ENCODE data around the gene C14orf180.

The C14orf180 gene

DNA sequence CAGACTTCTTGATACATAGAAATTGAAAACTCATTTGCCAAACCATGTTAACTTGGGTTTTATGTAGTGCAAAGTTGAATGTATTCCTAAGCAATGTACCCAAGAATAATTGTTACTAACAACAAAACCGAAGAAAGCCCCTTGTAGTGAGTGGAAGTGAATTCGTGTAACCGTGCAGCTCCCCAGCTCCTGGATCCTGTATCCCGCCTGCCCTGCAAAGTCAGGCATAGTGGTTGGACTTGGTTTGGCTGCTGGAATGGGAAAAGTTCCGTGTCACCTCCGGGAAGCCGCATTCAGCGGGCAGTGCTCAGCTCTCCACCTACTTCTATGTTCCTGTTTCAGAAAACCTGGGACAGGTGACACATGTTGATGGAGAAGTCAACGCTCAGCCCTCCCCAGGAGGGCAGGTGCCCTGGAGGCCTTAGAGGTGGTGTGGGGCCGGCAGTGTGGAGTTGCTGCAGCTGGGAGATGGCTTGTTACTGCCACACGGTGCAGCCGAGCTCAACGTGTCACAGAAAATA lies 29.2 kb upstream of the C14orf180 start:
- no peak for DNase-seq (ENCODE audit: low spot score)

DNA sequence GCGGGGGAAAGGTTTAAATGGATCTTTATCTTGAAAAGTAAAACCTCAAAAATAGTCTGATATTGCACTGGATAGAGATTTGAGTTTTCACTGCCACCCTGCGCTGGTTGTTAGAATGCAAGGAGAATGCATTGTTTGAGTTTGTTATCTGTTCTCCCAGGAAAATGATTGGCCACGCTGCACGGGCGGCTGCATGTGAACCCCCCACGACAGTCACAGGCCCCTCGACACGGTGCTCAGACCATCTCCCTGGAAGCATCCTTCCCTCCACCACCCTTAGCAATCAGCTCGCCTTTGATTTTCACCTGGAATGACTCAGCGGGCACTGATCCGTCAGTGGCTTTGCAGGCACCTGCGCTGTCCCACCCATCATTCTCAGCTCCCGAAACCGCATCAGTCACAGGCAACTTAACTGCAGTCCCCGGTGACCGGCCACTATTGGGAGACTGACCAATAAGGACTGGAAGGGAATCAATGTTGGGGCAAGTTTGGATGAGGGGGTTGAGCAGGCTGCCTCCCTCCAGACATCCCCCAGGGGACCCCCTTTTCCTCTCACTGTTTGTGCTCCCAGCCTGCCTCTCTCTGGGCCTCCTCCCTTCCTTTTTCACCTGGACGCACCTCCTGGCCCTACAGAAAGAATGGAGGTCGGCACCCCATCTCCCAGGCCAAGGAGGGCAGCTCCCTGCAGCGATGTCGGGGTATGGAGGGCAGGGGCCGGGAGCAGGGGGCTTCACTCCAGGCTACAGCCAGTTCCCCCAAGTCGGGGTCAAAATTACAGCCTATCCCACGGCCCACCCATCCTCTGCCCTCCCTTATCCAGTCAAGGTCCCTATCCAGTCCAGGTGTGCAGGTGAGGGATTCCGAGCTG lies 28.5 kb upstream of the C14orf180 start:
- no peak for DNase-seq (ENCODE audit: low spot score)

DNA sequence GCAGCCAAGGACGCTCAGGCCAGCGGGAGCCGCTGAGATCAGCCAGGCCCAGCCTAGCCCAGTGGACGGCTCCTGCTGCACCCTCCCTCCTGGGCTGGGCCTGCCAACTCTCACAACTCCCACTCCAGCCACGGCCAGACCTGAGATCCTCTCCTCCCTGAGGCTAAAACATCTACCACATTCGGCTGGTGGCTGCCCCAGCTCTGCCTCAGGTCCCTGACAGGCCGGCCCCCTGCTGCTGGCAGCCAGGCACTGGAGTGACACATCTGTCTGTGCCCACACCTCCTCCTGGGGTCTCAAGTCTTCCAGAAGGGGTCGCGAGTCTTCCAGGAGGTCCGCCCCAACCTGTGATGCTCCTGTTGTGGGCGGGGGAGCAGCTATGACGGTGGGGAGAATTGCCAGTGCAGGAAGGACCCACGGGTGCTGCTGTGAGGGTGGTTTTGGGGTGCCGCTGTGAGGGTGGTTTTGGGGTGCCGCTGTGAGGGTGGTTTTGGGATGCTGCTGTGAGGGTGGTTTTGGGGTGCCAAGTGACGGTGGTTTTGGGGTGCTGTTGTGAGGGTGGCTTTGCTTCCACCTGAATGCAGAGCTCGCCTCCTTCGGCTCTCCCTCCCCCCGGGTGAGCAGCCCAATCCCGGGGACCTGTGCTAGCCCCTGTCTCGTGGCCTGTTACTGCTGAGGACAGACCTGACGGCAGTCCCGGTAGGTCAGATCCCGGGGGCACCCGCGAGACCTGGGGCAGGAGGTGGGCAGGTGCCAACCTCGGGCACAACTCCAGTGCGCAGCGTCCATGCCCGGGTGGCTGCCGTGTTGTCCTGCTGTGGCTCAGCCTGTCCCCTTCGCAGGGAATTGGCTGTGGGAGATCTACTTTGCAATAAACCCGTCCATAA lies 27.5 kb upstream of the C14orf180 start:
- DNase-seq (ENCODE audit: low spot score), result no peak

DNA sequence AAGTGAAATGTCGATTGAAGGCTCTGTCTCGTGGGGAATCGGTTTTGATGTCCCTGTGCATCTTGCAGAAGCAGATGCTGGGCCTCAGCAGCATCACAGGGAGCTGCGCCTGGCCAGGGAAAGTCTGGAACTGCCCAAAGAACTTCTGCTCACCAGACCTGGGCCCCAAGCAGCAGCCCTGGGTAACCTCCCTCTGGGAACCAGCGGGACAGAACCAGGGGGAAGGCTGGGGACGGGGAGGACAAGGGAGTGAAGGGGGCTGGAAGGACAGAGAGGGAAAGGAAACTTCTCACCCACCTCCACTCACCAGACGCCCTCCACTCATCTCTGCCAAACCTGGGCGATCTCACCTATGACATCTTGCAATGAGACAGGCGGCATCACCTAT lies 26.8 kb upstream of the C14orf180 start:
- no peak for DNase-seq (ENCODE audit: low spot score)

DNA sequence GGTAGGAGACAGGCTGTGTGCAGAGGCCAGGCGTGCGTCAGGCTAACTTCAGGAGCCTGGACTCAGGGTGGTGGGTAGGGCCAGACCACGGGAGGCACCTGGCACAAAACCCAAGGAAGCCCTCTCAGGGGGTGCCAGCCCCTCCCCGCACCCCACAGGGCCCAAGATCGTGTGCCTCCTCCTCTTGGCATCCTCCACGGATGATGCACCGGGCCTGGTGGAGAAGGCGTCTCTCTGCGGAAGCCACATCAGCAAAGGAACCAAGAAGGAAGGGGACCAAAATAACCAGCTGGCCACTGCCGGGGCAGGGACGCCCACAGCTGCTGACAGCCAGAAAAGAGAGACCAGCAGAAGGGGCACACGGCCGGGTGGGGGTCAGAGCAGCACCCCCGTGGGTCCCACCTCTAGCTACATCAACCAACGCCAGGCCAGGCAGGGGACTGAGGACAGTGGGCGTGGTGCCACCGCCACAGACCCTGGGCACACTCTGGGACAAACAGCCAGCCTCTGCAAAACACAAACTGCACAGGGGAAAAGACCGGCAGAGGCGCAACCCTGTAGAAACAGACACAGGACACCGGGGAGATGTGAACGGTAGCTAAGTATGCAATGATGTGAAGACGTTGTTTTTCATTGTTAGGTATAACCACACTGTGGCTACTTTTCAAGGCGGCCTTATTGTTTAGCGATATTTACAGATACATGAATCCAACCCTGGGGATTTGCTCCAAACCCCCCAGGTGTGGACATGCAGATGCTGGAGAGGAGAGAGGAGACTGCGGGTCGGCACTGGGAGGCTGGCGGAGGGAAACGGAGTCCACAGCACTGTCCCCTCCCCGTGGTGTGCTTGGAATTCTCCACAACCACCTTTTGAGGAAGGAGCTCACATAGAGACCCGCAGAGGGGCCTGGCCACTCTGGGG lies 26.1 kb upstream of the C14orf180 start:
- no peak for DNase-seq (ENCODE audit: low spot score)

DNA sequence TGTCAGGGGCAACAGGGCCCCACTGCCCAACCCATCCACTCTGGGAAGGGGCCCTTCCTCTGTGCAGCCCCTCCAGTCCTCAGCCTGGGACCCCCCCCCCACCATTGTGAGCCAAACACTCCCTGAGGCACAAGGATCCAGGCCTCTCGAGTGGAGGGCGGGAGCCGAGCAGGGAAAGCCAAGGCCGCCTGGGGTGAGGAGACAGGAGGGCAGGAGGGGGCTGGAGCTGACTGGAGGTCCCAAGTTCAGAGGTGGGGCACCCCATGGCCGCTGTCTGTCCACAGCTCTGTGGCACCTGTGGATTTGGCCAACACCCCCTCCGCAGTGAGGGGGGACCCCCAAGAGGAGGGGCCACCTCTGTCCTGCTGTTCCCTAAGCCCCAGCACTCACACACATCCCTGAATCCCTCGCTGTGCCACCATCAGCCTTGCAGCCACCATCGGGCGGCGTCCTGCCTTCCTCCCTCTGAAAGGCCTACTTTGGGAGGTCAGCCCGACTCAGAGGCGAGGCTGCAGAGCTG lies 25.4 kb upstream of the C14orf180 start:
- DNase-seq (ENCODE audit: low spot score), result no peak

DNA sequence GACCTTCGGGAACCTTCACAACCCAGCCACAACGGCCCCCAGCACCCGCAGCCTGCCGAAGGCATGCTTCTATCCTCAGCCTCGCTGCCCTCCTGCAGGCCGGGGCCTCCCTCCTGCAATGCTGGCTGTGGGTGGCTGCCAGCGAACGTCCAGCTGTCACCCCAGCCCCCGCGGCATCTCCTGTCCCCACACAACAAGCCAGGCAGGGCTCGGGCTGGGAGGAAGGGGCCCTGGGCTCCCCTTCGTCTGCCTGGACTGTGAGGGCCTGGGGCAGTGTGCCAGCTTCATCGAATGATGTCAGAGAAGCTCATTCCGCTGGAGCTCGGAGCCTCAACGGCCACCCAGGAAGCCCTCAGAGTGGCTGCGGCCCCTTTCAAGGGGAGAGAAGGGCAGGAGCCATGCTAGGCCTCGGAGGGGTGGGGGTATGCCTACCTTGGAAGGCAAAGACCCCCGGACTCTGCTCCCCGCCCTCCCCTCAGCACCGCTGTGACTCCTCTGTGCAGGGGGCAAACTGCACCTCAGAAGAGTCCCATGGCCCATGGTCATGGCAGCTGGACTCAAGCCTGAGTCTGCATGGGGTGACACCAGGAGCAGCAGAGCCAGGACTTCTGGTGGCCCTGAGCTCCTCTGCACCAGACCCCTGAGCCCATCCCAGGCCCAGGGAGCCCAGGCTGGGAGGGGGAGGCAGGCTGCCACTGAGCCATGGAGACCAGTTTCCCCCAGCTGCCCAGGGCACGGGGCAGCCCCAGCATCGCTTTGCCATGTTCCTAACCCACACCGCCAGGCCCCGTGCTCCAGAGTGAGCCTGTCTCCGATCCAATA lies 24.7 kb upstream of the C14orf180 start:
- no peak for DNase-seq (ENCODE audit: low spot score)

DNA sequence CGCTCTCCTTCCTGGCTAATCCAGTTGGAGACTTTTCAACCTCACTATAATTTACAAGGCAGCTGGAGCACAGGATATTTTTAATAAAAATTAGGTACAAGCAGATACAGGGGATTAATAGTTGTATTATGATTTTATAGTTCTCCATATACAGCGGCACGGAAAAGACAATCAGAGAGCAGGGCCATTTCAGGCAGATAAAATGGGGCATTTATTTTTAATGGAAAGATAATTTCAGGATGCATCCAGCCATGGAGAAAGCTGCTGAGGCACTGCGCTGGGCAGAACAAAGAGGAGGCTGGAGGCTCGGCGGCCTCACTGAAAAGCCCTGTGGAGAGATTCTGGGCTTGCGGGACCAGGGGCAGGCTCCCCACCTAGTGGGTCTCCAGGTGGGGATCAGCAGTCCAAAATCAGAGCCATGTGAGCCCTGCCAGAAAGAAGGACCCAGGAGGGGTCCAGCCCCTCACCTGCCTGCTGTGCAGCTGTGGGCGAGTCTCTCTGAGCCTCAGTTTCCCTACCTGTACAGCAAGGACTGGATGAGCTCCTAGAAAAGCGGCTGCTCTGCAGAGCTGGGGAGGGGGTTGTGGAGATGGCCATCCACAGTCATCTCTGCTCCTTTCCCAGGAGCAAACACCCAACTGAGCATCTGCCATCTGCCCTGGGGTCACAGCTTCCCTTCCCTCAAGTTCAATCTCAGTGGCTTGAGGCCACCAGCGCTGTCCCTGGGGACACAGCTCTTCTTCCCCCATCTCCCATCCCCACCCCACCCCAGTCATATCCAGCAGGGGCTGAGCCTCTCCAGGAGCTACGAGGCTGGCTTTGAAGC lies 23.9 kb upstream of the C14orf180 start:
- DNase-seq (ENCODE audit: low spot score), result no peak

DNA sequence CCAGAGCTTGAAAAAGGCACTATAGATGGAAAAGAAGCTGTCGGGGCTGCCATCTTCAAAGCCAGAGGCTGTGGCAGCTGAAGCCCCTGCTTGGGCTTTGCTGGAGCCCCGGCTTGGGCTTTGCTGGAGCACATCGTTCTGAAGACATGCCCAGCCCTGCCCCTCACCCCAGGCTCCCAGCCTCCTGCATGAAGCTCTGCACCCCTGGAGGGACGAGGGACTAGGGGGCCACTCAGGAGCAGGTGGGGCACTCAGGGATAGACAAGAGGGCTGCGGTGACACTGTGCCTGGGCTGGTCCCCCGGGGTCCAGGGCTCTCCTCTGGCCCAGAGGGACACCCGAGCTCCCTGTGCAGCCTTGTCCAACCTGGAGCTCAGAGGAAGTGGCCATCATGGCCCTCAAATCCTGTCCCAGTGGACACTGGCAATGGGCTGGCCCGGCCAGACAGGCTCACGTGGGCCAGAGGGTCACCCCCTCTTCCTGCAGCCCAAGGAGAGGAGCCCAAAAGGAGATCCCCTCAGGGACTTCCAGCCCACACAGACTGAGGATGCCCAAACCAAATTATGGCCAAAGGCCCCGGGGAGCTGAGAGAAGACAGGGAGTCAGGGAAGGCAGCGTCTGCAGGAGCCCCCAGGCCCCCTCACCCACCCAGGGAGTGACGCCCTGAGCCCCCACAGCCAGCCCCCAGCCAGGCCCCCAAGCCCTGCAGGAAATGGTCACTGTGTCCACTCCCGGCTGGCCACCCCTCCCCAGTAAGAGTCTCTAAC lies 23.1 kb upstream of the C14orf180 start:
- DNase-seq (ENCODE audit: low spot score), result no peak

DNA sequence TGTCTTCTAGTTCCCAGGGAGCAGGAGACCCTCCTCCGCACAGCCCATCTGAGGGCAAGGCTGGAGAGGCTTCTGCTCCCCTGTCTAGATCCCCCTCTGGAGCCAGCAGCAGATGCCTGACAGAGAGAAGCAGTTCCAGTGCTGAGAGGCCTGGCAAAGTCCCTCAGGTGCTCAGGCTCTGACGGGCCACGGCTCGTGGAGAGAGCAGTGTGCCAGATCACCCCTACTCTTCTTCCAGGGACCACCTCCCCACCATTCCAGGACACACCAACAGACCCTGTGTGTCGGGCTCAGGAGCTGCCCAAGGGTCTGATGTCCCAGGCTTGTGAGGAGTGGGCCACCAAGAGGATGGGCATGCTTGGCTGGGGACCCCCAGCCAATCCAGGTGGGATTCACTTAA lies 22.5 kb upstream of the C14orf180 start:
- no peak for DNase-seq (ENCODE audit: low spot score)

DNA sequence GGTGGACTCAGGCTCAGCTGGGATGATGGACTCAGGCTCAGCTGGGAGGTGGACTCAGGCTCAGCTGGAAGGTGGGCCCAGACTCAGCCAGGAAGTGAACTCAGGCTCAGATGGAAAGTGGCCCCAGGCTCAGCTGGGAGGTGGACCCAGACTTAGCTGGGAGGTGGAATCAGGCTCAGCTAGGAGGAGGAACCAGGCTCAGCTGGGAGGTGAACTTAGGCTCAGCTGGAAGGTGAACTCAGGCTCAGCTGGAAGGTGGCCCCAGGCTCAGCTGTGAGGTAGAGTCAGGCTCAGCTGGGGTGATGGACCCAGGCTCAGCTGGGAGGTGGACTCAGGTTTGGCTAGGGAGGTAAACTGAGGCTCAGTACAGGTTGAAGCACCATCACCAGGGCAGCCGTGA lies 21.8 kb upstream of the C14orf180 start:
- DNase-seq (ENCODE audit: low spot score), result no peak

DNA sequence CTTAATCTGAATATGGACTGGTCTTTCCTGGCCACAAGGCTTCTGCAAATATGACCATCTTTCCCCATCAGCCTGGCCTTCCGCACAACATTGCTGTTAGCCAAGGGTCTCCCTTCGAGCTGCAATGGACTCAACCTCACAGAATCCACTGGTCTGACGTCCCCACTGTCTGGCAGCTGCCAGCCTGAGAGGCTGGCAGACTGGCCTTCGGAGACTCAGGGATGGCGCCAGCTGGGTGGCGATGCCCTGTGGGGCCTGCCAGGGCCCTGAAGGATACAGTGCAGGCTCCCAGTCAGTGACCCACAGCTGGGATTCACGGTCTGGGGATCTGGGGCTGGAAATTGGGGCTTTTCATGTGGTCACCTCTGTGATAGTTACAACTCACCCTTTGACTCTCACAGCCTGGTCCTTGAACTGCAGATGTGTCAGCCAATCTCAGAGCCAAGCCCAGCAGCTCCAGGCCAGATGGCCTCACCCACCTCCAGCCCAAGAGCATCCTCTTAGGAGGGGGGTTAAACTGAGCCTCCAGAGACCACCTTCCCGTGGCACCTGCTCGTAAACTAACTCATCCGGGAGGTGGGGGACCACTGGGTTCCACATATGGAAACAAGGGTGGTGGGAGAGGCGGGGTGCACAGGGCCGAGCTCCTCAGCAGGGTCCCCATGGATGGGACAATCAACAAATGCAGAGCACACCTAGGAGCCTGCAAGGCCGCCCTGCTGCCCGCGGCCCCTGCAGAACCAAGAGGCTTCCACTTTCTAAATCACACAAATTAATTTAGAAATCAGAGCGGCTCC lies 21.1 kb upstream of the C14orf180 start:
- DNase-seq (ENCODE audit: low spot score), result no peak

DNA sequence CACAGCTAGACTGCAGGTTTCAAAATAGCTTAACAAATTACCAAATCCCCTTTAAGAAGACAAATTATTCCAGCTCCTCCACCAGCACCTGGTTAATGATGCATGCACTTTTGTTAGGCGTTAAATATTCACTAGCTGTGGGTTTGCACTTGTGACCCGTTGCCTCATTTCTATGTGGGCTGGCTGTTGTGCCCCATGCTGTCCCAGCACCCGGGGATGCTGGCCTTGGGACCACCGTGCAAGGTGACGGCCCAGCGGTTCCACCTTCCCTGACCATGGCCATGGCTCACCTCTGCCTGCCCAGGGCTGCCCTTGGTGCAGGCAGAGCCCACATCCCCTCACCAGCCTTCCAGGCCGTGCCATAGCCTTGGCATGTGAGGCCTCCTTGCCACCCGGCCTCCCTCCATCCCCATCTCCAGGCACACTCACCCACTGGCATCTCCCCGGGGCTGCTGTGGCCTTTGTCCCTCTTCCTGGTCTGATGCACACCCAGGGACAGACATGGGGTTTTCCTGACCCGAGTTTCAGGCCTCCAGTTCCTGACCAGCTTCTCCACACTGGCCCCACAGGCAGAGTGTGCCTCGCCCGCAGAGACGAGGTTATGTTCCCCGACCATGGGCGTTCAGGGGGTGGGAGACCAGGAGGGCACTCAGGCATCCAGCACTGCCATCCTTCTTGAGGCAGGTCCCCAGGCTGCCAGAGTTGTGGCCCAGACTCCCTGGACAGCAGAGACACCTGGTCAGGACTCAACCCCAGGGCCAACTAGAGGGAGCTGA lies 20.3 kb upstream of the C14orf180 start:
- no peak for DNase-seq (ENCODE audit: low spot score)

DNA sequence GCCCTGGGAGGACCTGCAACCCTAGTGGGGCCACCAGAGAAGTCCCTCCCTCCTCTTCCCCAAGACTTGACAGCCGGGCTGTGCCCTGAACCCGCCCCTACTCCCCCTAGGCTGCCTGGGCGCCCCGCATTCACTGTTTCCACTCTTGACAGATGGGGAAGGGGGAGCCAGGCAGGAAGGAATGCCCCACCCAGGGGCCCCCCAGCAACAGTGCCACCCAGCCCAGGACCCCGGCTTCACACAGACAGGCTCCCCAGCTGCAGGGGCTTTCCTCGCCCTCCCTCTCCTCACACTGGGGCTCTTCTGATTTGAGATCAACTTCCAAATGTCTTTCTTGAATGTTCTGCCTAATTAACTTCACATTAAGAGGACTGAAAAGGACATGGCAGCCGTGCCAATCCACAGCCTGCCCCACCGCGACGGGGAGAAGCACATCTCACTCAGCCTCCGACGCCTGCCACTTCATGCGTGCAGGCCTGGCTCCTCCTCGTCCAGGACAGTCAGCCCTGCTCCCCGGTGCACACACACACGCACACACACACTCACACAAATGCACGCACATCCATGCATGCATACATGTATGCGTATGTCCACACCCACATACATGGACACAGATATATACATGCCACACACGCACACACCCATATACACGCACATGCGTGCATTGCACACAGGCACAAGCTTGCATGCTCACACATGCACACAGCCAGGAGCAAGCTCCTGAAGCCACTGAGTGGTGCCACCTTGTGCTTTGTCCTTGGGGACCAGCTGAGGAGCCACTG lies 19.6 kb upstream of the C14orf180 start:
- no peak for DNase-seq (ENCODE audit: low spot score)

DNA sequence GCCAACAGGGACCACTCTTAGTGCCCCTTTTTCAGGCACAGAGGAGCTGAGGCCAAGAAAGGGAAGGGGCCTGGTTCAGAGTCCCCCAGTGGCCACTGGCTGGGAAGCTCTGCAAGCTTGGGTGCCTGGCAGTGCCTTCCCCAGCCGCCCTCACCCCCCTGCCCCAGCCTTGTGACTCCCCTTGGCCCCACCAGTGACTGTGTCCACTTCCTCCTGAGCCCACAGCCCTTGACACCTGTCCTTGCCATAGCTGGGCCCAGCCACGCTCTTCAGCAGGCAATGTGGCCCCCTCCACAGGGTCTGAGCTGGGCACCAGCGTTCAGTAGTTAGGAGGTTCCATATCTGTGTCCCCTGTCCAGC lies 19.0 kb upstream of the C14orf180 start:
- DNase-seq (ENCODE audit: low spot score), result no peak

DNA sequence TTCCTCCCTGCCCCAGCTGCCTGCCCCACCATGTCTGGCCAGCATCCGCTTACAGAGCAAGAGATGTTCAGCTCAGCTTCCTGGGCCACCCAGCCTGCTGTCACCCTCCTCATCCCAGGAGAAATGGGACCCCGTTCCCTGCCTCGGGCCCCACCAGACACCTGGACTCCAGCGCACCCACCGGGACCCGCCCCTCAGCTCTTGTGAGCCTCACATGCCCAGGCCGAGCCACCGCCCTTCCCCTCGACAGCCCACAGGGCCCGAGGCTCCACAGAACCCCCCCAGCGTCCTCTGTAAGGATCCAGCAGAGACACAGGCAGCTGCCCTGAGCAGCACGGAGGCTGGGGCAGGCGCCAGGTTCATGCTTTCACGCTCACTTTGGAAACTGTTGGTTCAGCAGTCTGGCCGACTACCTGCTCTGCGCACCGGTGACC lies 18.4 kb upstream of the C14orf180 start:
- DNase-seq (ENCODE audit: low spot score), result no peak

All from GM03348 (cell line).